Measurements from ENCODE around the gene JMJD7. TPM values are rescaled to one million over a fixed set of nuclear protein-coding genes. Genes with fewer than 3 reads are reported as not detected.

Gene JMJD7
- total RNA-seq, 2 experiments from 2014 or later, result 3.0 to 14.1 TPM

GRCh38 chr15:41825572-41826535, 2.0 kb upstream of the JMJD7 start:
- no TSS peak for BruUV-seq (replicated peaks)
- Histone ChIP-seq H2AFZ (ENCODE audit: low read length) (no peak overlapping the region), H3K79me2 (ENCODE audit: insufficient read depth, low read depth, low read length) (no peaks in the 10 kb centered on the region), H3K4me3 (ENCODE audit: low read depth, low read length, poor library complexity, severe bottlenecking) (no peak overlapping the region), H4K20me1 (ENCODE audit: insufficient read depth, low read length) (no peaks in the 10 kb centered on the region), H3K36me3 (ENCODE audit: insufficient read depth, low read length) (no peaks in the 10 kb centered on the region; the same call in 1 of the 2 replicates), H3K4me2 (ENCODE audit: low read length) (no peak overlapping the region), H3K9me2 (ENCODE audit: insufficient read depth, low read length) (no peaks in the 10 kb centered on the region), H3K4me1 (ENCODE audit: insufficient read depth, low read length, poor library complexity, severe bottlenecking) (peaks cover 13% of the 10 kb centered on the region), H3K9me3 (ENCODE audit: low read length) (no peaks in the 10 kb centered on the region), H3K27ac (ENCODE audit: low read depth, low read length, poor library complexity, severe bottlenecking) (no peak overlapping the region)
- TF ChIP-seq CTCF (conservative IDR thresholded peaks at IDR 0.05; ENCODE audit: low read length) (no peak), EZH2phosphoT487 (IDR thresholded peaks at IDR 0.05; ENCODE audit: borderline replicate concordance, low read depth, low read length) (no peak)
- intact Hi-C loops (cut with micrococcal nuclease; ENCODE audit: unreplicated experiment), result loop anchor here (5.0 kb wide), 1 partner anchor 76 kb away; no protein-coding TSS in a partner anchor
- no peak for DNase-seq (ENCODE audit: low spot score)
- CTCF ChIA-PET (ENCODE audit: unreplicated experiment), result no interaction called here
- POLR2A ChIA-PET, result interaction anchor here (0.6 kb wide), 1 partner anchor 62 kb away, joined by 3 read pairs; no protein-coding TSS in a partner anchor

DNA sequence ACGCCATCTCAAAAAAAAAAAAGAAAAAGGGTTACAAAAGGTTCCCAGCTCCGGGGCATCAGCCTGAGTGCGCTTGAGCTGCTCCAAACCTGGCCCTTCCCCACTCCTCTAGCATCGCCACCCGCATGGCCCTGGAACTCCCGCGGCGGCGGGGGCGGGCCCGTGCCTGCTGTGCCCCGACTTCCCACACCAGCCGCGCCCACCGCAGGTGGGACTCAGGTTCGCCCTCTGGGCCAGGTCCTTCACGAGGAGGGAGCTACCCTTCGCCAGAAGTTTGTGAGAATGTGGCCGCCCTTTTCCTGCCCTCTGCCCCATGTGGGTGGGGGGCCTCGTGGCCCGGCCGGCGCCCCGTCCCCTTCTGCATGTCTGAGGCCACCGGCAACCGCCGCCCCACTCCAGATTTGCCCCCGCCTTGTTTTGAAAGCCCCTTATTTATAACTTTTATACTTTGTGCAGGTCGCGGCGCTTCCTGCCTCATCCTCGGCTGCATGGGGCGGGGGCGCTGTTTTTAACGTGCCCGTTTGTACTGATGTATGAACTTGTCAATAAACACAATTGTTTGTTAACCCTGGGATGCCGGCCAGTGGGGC, 507 bp upstream of the JMJD7 start:
- Histone ChIP-seq H3K36me3 (ENCODE audit: insufficient read depth, low read length) (no peaks in the 10 kb centered on the region; the same call in 1 of the 2 replicates), H2AFZ (ENCODE audit: low read length) (peak overlapping the region; percentile 81), H3K79me2 (ENCODE audit: insufficient read depth, low read depth, low read length) (no peaks in the 10 kb centered on the region), H3K27ac (ENCODE audit: low read depth, low read length, poor library complexity, severe bottlenecking) (no peak overlapping the region), H3K9me3 (ENCODE audit: low read length) (no peaks in the 10 kb centered on the region), H4K20me1 (ENCODE audit: insufficient read depth, low read length) (no peaks in the 10 kb centered on the region), H3K9me2 (ENCODE audit: insufficient read depth, low read length) (no peaks in the 10 kb centered on the region), H3K4me2 (ENCODE audit: low read length) (peak overlapping the region; percentile 74), H3K4me1 (ENCODE audit: insufficient read depth, low read length, poor library complexity, severe bottlenecking) (peaks cover 15% of the 10 kb centered on the region), H3K4me3 (ENCODE audit: low read depth, low read length, poor library complexity, severe bottlenecking) (peak overlapping the region; percentile 84)
- CTCF ChIA-PET (ENCODE audit: unreplicated experiment), result no interaction called here
- intact Hi-C loops (cut with micrococcal nuclease; ENCODE audit: unreplicated experiment), result loop anchor here (5.0 kb wide), 1 partner anchor 75 kb away; no protein-coding TSS in a partner anchor
- POLR2A ChIA-PET, result no interaction called here
- no peak for TF ChIP-seq EZH2phosphoT487 (IDR thresholded peaks at IDR 0.05; ENCODE audit: borderline replicate concordance, low read depth, low read length)
- peak; percentile 50 for TF ChIP-seq CTCF (conservative IDR thresholded peaks at IDR 0.05; ENCODE audit: low read length)
- BruUV-seq (replicated peaks), result no TSS peak
- peak; percentile 26 for DNase-seq (ENCODE audit: low spot score)
